SK-N-SH (cell line): Measurements from ENCODE around the gene ATG7. TPM values are rescaled to one million over a fixed set of nuclear protein-coding genes. Genes with fewer than 3 reads are reported as not detected.

Experiments used
- CTCF ChIA-PET: fragments of 300-600, 350-600 bp; formaldehyde crosslinking; extraction: SDS; loops from one replicate; lab custom pipeline; 2021; lab: Yijun Ruan, JAX
- POLR2A ChIA-PET: fragments of 350-600 bp; sonication (Branson Sonifier 250); formaldehyde crosslinking; extraction: SDS; loops from one replicate; lab custom pipeline; 2020; ENCODE audit warnings: antibody characterized with exemption, inconsistent platforms; lab: Yijun Ruan, JAX
- DNase-seq: peaks from one replicate; pipeline ENCODE4 v3.0.0; 2012
- H2AFZ ChIP-seq: fragments of 200-600 bp; sonication (generic); 2 replicates; pipeline ENCODE4 v1.8.1; 2016; ENCODE audit warnings: antibody characterized with exemption, mild to moderate bottlenecking, low read depth
- H3F3A ChIP-seq: fragments of 200-600 bp; sonication (generic); replicated peaks from 2 replicates; pipeline ENCODE3; 2016; ENCODE audit warnings: antibody characterized with exemption, mild to moderate bottlenecking; ENCODE audit not compliant: insufficient read depth
- H3K27ac ChIP-seq, 2 experiments: fragments of 200-500 bp in 1 of 2; fragments of 200-600 bp in 1 of 2; sonication (Bioruptor generic) in 1 of 2; sonication (generic), shearing (Covaris generic) in 1 of 2; 2 replicates each; pipeline versions ENCODE4 v1.5.1 to v1.6.1; 2014 to 2016; ENCODE audit warnings: low read depth in 2 of 2, inconsistent platforms in 1 of 2, low read length in 1 of 2, mild to moderate bottlenecking in 1 of 2, mixed read lengths in 1 of 2
- H3K27me3 ChIP-seq: fragments of 200-600 bp; sonication (generic), shearing (Covaris generic); 2 replicates; pipeline ENCODE4 v1.6.1; 2016; ENCODE audit warnings: mixed run types; ENCODE audit not compliant: insufficient read depth
- H3K36me3 ChIP-seq, 2 experiments: fragments of 200-500 bp in 1 of 2; fragments of 200-600 bp in 1 of 2; sonication (Bioruptor generic) in 1 of 2; sonication (generic) in 1 of 2; replicated peaks in 1 of 2; 2 replicates each; pipeline versions ENCODE3 to v1.5.1; 2014 to 2016; ENCODE audit warnings: low read length in 1 of 2, mild to moderate bottlenecking in 1 of 2; ENCODE audit not compliant: insufficient read depth in 2 of 2, control insufficient read depth in 1 of 2
- H3K4me1 ChIP-seq, 2 experiments: fragments of 200-500 bp in 1 of 2; fragments of 200-600 bp in 1 of 2; sonication (Bioruptor generic) in 1 of 2; sonication (generic), shearing (Covaris generic) in 1 of 2; 2 replicates each; pipeline versions ENCODE4 v1.5.1 to v1.6.1; 2014 to 2016; ENCODE audit warnings: low read depth in 1 of 2, low read length in 1 of 2, mixed run types in 1 of 2; ENCODE audit not compliant: insufficient read depth in 2 of 2, control insufficient read depth in 1 of 2
- H3K4me2 ChIP-seq: fragments of 200-600 bp; sonication (generic), shearing (Covaris generic); 2 replicates; pipeline ENCODE4 v1.6.1; 2017; ENCODE audit warnings: mixed run types
- H3K4me3 ChIP-seq, 2 experiments: fragments of 200-500 bp in 1 of 2; fragments of 200-600 bp in 1 of 2; sonication (Bioruptor generic) in 1 of 2; sonication (generic), shearing (Covaris generic) in 1 of 2; 2 replicates each; pipeline versions ENCODE4 v1.5.1 to v1.8.1; 2014 to 2016; ENCODE audit warnings: low read depth in 2 of 2, inconsistent platforms in 1 of 2, low read length in 1 of 2, mild to moderate bottlenecking in 1 of 2, mixed read lengths in 1 of 2, moderate library complexity in 1 of 2
- H3K79me2 ChIP-seq: fragments of 200-600 bp; sonication (generic); 2 replicates; pipeline ENCODE4 v1.8.1; 2017; ENCODE audit warnings: mild to moderate bottlenecking; ENCODE audit not compliant: insufficient read depth
- H3K9ac ChIP-seq: fragments of 200-600 bp; sonication (generic); 2 replicates; pipeline ENCODE4 v1.6.1; 2017; ENCODE audit warnings: mixed run types
- H3K9me2 ChIP-seq: fragments of 200-600 bp; sonication (generic); 2 replicates; pipeline ENCODE4 v1.6.1; 2017; ENCODE audit warnings: mixed run types
- H3K9me3 ChIP-seq: fragments of 200-600 bp; sonication (generic); 2 replicates; pipeline ENCODE4 v1.6.1; 2017; ENCODE audit warnings: mixed run types, mild to moderate bottlenecking, moderate library complexity
- H4K20me1 ChIP-seq: fragments of 200-600 bp; sonication (generic); 2 replicates; pipeline ENCODE4 v1.6.1; 2017; ENCODE audit warnings: mild to moderate bottlenecking, mixed run types; ENCODE audit not compliant: insufficient read depth
- CHD2 ChIP-seq: fragments of 150-350 bp; IDR thresholded peaks from 2 replicates; pipeline ENCODE4 v1.6.1; 2018; ENCODE audit warnings: low read length; ENCODE audit not compliant: partially characterized antibody
- CTCF ChIP-seq: fragments of 200-600 bp; sonication (generic); IDR thresholded peaks from 2 replicates; pipeline ENCODE4 v1.6.1; 2017; ENCODE audit warnings: antibody characterized with exemption, mild to moderate bottlenecking, moderate library complexity
- EZH2phosphoT487 ChIP-seq: fragments of 200-600 bp; sonication (generic); IDR thresholded peaks from 2 replicates; pipeline ENCODE4 v1.6.1; 2017; ENCODE audit warnings: low read depth, mixed run types, mild to moderate bottlenecking, antibody characterized with exemption, moderate library complexity, borderline replicate concordance
- IRF3 ChIP-seq: fragments of 150-350 bp; IDR thresholded peaks from 2 replicates; pipeline ENCODE4 v1.6.1; 2016; ENCODE audit warnings: mild to moderate bottlenecking, low read depth, low read length
- MAX ChIP-seq: IDR thresholded peaks from 2 replicates; pipeline ENCODE4 v1.4.0; 2012; ENCODE audit warnings: low read depth
- MEF2A ChIP-seq: IDR thresholded peaks from 2 replicates; pipeline ENCODE4 v1.4.0; 2012; ENCODE audit warnings: low read depth, borderline replicate concordance
- NFIC ChIP-seq: IDR thresholded peaks from 2 replicates; pipeline ENCODE4 v1.4.0; 2012; ENCODE audit warnings: borderline replicate concordance
- NRF1 ChIP-seq: IDR thresholded peaks from 2 replicates; pipeline ENCODE4 v1.6.1; 2012; ENCODE audit warnings: low read depth, mild to moderate bottlenecking, low read length
- POLR2AphosphoS5 ChIP-seq: IDR thresholded peaks from 2 replicates; pipeline ENCODE4 v1.6.1; 2012; ENCODE audit warnings: low read depth, low read length
- REST ChIP-seq: IDR thresholded peaks from 2 replicates; pipeline ENCODE4 v1.6.1; 2012; ENCODE audit warnings: mild to moderate bottlenecking, low read depth, low read length, moderate library complexity
- RFX5 ChIP-seq: IDR thresholded peaks from 2 replicates; pipeline ENCODE4 v1.6.1; 2012; ENCODE audit warnings: mild to moderate bottlenecking, improper control_type of control experiment, low read length
- RXRA ChIP-seq: IDR thresholded peaks from 2 replicates; pipeline ENCODE4 v1.4.0; 2012; ENCODE audit warnings: low read depth, mild to moderate bottlenecking, borderline replicate concordance
- TCF12 ChIP-seq: IDR thresholded peaks from 2 replicates; pipeline ENCODE4 v1.4.0; 2012
- USF1 ChIP-seq: IDR thresholded peaks from 2 replicates; pipeline ENCODE4 v1.4.0; 2012; ENCODE audit warnings: low read depth, borderline replicate concordance
- YY1 ChIP-seq: IDR thresholded peaks from 2 replicates; pipeline ENCODE4 v1.4.0; 2012; ENCODE audit warnings: low read depth, mild to moderate bottlenecking
- WGBS: methylation state at CpG from one replicate; pipeline ENCODE4 v1.1.6; 2017; ENCODE audit warnings: low lambda C conversion rate; 5-methylcytosine and 5-hydroxymethylcytosine counted together
- polyA plus RNA-seq, 3 experiments: library from polyadenylated mRNA; depleted of rRNA; stranded (reverse); fragments of >200 nt; gene quantifications; 2 replicates each; pipeline ENCODE4 v1.2.3, GENCODE V29; 2012

The ATG7 gene
- polyA plus RNA-seq, 1 of the 3 experiments (the other 2 are of a cell fraction): 29.5 TPM

GRCh38 chr3:11476735-11477144 is 204.5 kb downstream of the ATG7 start:
- Histone ChIP-seq H2AFZ (peak overlapping the region; percentile 7; the same call in 1 of the 2 replicates), H3K27me3 (no peaks in the 10 kb centered on the region), H3K27ac (peak overlapping the region; percentile 76 to 93; a peak in 3 of 4 replicates), H3K79me2 (no peaks in the 10 kb centered on the region), H3F3A (peaks cover 23% of the 10 kb centered on the region), H3K9me3 (no peaks in the 10 kb centered on the region), H3K9ac (peak overlapping the region; percentile 47; the same call in 1 of the 2 replicates), H3K36me3 (no peaks in the 10 kb centered on the region), H3K4me3 (no peak overlapping the region), H3K4me1 (peaks cover 10 to 31% of the 10 kb centered on the region in 2 experiments), H3K9me2 (no peaks in the 10 kb centered on the region), H4K20me1 (no peaks in the 10 kb centered on the region), H3K4me2 (peak overlapping the region; percentile 63; the same call in 1 of the 2 replicates)
- POLR2A ChIA-PET: no interaction called here
- CTCF ChIA-PET: interaction anchor here (1.3 kb wide), 1 partner anchor 10 kb away, joined by 6 read pairs; no protein-coding TSS in a partner anchor
- DNase-seq: no peak
- 10% methylated on average over 1 of the region's 1 CpG for WGBS
- TF ChIP-seq REST (no peak), RFX5 (no peak), CHD2 (no peak), NFIC (peak; percentile 49; the same call in 1 of the 2 replicates), RXRA (no peak), MAX (no peak)

GRCh38 chr3:11477407-11477911 is 205.3 kb downstream of the ATG7 start:
- H2AFZ ChIP-seq: no peak overlapping the region
- H3K9me3 ChIP-seq: no peaks in the 10 kb centered on the region
- no peaks in the 10 kb centered on the region for H3K9me2 ChIP-seq
- peak overlapping the region; percentile 63 for H3K4me2 ChIP-seq
- H3K36me3 ChIP-seq: no peaks in the 10 kb centered on the region
- 29% methylated on average over 3 of the region's 3 CpGs for WGBS
- no peaks in the 10 kb centered on the region for H4K20me1 ChIP-seq
- peak overlapping the region; percentile 47; the same call in 1 of the 2 replicates for H3K9ac ChIP-seq
- H3F3A ChIP-seq: peaks cover 23% of the 10 kb centered on the region
- peak overlapping the region; percentile 76 to 93 for H3K27ac ChIP-seq
- H3K4me1 ChIP-seq: peaks cover 10 to 31% of the 10 kb centered on the region in 2 experiments
- no peak for DNase-seq
- ChIA-PET POLR2A (no interaction called here), CTCF (interaction anchor here (1.2 kb wide), 1 partner anchor 8 kb away, joined by 3 read pairs; no protein-coding TSS in a partner anchor)
- H3K27me3 ChIP-seq: no peaks in the 10 kb centered on the region
- H3K4me3 ChIP-seq: no peak overlapping the region; a peak in 1 of 4 replicates
- no peaks in the 10 kb centered on the region for H3K79me2 ChIP-seq
- TF ChIP-seq EZH2phosphoT487 (no peak), RFX5 (no peak), NFIC (peak; percentile 19; the same call in 1 of the 2 replicates), TCF12 (peak; percentile 54), CHD2 (no peak), YY1 (peak; percentile 15; the same call in 1 of the 2 replicates), MEF2A (no peak), USF1 (no peak), POLR2AphosphoS5 (no peak), CTCF (no peak), IRF3 (no peak), NRF1 (no peak)
